Natural killer cell (primary cell): Measurements from ENCODE around the gene CACNA1D. TPM values are rescaled to one million over a fixed set of nuclear protein-coding genes. Genes with fewer than 3 reads are reported as not detected.
"Not testable (repeated sequence)": the region's sequence is repeated elsewhere in the genome, so short reads cannot be mapped to it uniquely, and the experiment has no call there.

Experiments used
- ATAC-seq, 3 donors: fragments of 150-1000 bp in 2 of 3; fragments of 200-7000 bp in 1 of 3; cut with Tn5 transposase; 1 replicate in 1 of 3; 2 replicates in 2 of 3; pipeline ENCODE4 v1.10.0; 2021; ENCODE audit warnings: mild to moderate bottlenecking in 2 of 3, moderate library complexity in 2 of 3
- DNase-seq, 2 donors: peaks; one replicate each; pipeline versions ENCODE4 v3.0.0 to v3.0.0-alpha.2; 2013 to 2021; ENCODE audit warnings: mixed read lengths in 1 of 2
- H3K27ac ChIP-seq: one replicate; pipeline ENCODE4 v1.5.1; 2013; ENCODE audit warnings: mild to moderate bottlenecking, low read length
- H3K27me3 ChIP-seq: one replicate; pipeline ENCODE4 v1.6.1; 2013; ENCODE audit warnings: low read length; ENCODE audit not compliant: control insufficient read depth, insufficient read depth
- H3K36me3 ChIP-seq: one replicate; pipeline ENCODE4 v1.6.1; 2013; ENCODE audit warnings: low read length; ENCODE audit not compliant: control insufficient read depth, insufficient read depth
- H3K4me1 ChIP-seq: one replicate; pipeline ENCODE4 v1.6.1; 2013; ENCODE audit warnings: low read length; ENCODE audit not compliant: control insufficient read depth, insufficient read depth
- H3K4me3 ChIP-seq: one replicate; pipeline ENCODE4 v1.5.1; 2013; ENCODE audit warnings: low read length
- H3K9me3 ChIP-seq: one replicate; pipeline ENCODE4 v1.6.1; 2013; ENCODE audit warnings: low read length; ENCODE audit not compliant: control insufficient read depth, insufficient read depth
- H3K27ac Mint-ChIP-seq, 2 donors: one replicate each; pipeline ENCODE4 v1.8.0; 2022; ENCODE audit warnings: mild to moderate bottlenecking in 2 of 2, mixed read lengths in 2 of 2, moderate library complexity in 1 of 2
- H3K27me3 Mint-ChIP-seq, 2 donors: one replicate each; pipeline ENCODE4 v1.8.0; 2022; ENCODE audit warnings: low read depth in 2 of 2, mixed read lengths in 2 of 2
- H3K36me3 Mint-ChIP-seq: one replicate; pipeline ENCODE4 v1.8.0; 2022; ENCODE audit warnings: mixed read lengths
- H3K4me1 Mint-ChIP-seq, 2 donors: one replicate each; pipeline ENCODE4 v1.8.0; 2022; ENCODE audit warnings: mixed read lengths in 2 of 2
- H3K4me3 Mint-ChIP-seq: one replicate; pipeline ENCODE4 v1.8.0; 2022; ENCODE audit warnings: mild to moderate bottlenecking, moderate library complexity, mixed read lengths
- H3K9me3 Mint-ChIP-seq, 2 donors: one replicate each; pipeline ENCODE4 v1.8.0; 2022; ENCODE audit warnings: mixed read lengths in 2 of 2
- CTCF ChIP-seq: fragments of 200-600 bp; IDR thresholded peaks from one replicate; pipeline ENCODE4 v1.8.0; 2022; ENCODE audit warnings: antibody characterized with exemption
- WGBS: methylation state at CpG from one replicate; pipeline ENCODE4 v1.1.7; 2013; ENCODE audit warnings: missing lambda C conversion rate; ENCODE audit not compliant: insufficient coverage; 5-methylcytosine and 5-hydroxymethylcytosine counted together
- intact Hi-C: fragments of 100-400 bp; cut with micrococcal nuclease; formaldehyde crosslinking; loops from one replicate; pipeline ENCODE4 v1.14.2; 2022
- total RNA-seq, 4 donors: library from RNA; stranded (reverse); fragments of 120-200 nt in 1 of 4; gene quantifications; one replicate each; pipeline versions ENCODE4 v1.2.3 to v1.2.4, GENCODE V29; 2013 to 2022

Gene CACNA1D
- total RNA-seq, 3 donors from 2014 or later (not counting 1 experiment from before 2014, with no cell fraction given) = 0.54 to 10.1 TPM; not detected in 1

- H3K36me3 ChIP-seq = no peaks in the 10 kb centered on the region
- intact Hi-C loops = no loop called here
- no peaks in the 10 kb centered on the region for H3K4me1 ChIP-seq
- no peak overlapping the region for H3K4me3 ChIP-seq
- no peaks in the 10 kb centered on the region for H3K27me3 ChIP-seq
- H3K27me3 Mint-ChIP-seq = peaks cover 9% of the 10 kb centered on the region in 2 donors
- 63% methylated on average over 1 of the region's 2 CpGs for WGBS
- H3K27ac ChIP-seq = no peak overlapping the region
- H3K9me3 Mint-ChIP-seq = no peaks in the 10 kb centered on the region
- TF ChIP-seq CTCF = no peak
- H3K36me3 Mint-ChIP-seq = no peaks in the 10 kb centered on the region
- ATAC-seq = no peak
- no peaks in the 10 kb centered on the region for H3K9me3 ChIP-seq
- no peak overlapping the region for H3K27ac Mint-ChIP-seq
- no peaks in the 10 kb centered on the region for H3K4me1 Mint-ChIP-seq
- no peak for DNase-seq
- H3K4me3 Mint-ChIP-seq = no peak overlapping the region
Observed at GRCh38 chr3:53570081-53570480, 75.7 kb downstream of the CACNA1D start.

- Histone ChIP-seq H3K27me3 (no peaks in the 10 kb centered on the region), H3K4me1 (no peaks in the 10 kb centered on the region), H3K9me3 (no peaks in the 10 kb centered on the region), H3K36me3 (no peaks in the 10 kb centered on the region), H3K4me3 (no peak overlapping the region), H3K27ac (no peak overlapping the region)
- no peak for TF ChIP-seq CTCF
- no peaks in the 10 kb centered on the region for H3K9me3 Mint-ChIP-seq
- no peak for ATAC-seq
- H3K27ac Mint-ChIP-seq = no peak overlapping the region
- peaks cover 10 to 11% of the 10 kb centered on the region in 2 donors for H3K27me3 Mint-ChIP-seq
- intact Hi-C loops = no loop called here
- no peak for DNase-seq
- no peaks in the 10 kb centered on the region for H3K36me3 Mint-ChIP-seq
- no peak overlapping the region for H3K4me3 Mint-ChIP-seq
- no peaks in the 10 kb centered on the region for H3K4me1 Mint-ChIP-seq
- WGBS = 76% methylated on average over 3 of the region's 3 CpGs
Observed at GRCh38 chr3:53570709-53571108, 76.3 kb downstream of the CACNA1D start.

- Mint-ChIP-seq H3K4me3 (no peak overlapping the region), H3K4me1 (no peaks in the 10 kb centered on the region), H3K36me3 (no peaks in the 10 kb centered on the region), H3K9me3 (no peaks in the 10 kb centered on the region), H3K27me3 (peaks cover 10 to 11% of the 10 kb centered on the region in 2 donors), H3K27ac (no peak overlapping the region)
- Histone ChIP-seq H3K27me3 (no peaks in the 10 kb centered on the region), H3K4me1 (no peaks in the 10 kb centered on the region), H3K9me3 (no peaks in the 10 kb centered on the region), H3K27ac (no peak overlapping the region), H3K4me3 (no peak overlapping the region), H3K36me3 (no peaks in the 10 kb centered on the region)
- TF ChIP-seq CTCF = no peak
- DNase-seq = no peak
- ATAC-seq = no peak
- 100% methylated on average over 3 of the region's 4 CpGs for WGBS
- intact Hi-C loops = no loop called here
Observed at GRCh38 chr3:53571264-53571663, 76.9 kb downstream of the CACNA1D start.

- H3K27me3 ChIP-seq, H3K4me1 Mint-ChIP-seq, DNase-seq, H3K4me3 ChIP-seq, H3K9me3 ChIP-seq, H3K27ac ChIP-seq, H3K4me3 Mint-ChIP-seq, ATAC-seq, H3K36me3 Mint-ChIP-seq, H3K4me1 ChIP-seq, H3K27ac Mint-ChIP-seq, H3K36me3 ChIP-seq, H3K9me3 Mint-ChIP-seq, intact Hi-C loops: not testable (repeated sequence)
- H3K27me3 Mint-ChIP-seq = peaks cover 10 to 11% of the 10 kb centered on the region in 2 donors
- WGBS = 98% methylated on average over 3 of the region's 4 CpGs
Observed at GRCh38 chr3:53572184-53572583, 77.8 kb downstream of the CACNA1D start.
